Right lobe of liver (tissue), 4 donors: ENCODE results near the gene SPG21.

ENCODE experiments used
- POLR2A ChIP-seq: fragments of 450-650 bp; IDR thresholded peaks from one replicate; pipeline ENCODE4 v1.6.1; 2017; ENCODE audit warnings: antibody characterized with exemption, mild to moderate bottlenecking
- TF ChIP-seq, protein P1 (sequence below), 4 donors: fragments of 200-600 bp in 3 of 4; fragments of 450-650 bp in 1 of 4; IDR thresholded peaks; one replicate each; pipeline versions ENCODE4 v1.5.1 to v1.8.0; 2016 to 2022; ENCODE audit warnings: antibody characterized with exemption in 4 of 4, mild to moderate bottlenecking in 2 of 4
- donor health status: DM: no; HTN: no; CAD: no.
- donor health status: DM: no; HTN: no; CAD: no.
- donor health status: DM: no; HTN: yes; CAD: no.

DNA sequence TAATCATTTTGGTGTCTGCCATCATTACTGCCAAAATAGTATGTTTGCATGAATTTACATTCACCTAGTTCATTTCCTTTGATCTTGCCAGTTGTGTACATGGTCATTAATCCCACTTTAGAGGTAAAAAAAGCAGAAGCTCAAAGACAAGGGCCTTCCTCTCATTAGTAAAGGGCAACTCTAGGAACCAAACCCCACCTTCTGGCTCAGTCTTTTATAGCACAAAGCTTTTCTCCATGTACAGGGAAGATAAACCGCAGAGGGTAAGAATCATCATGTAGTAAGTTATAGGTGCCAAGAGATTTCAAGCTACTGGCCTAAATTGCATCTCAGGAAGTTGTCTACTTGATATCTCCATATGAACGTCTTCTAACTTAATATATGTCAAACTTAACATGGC lies 19.3 kb upstream of the SPG21 start:
- TF ChIP-seq, protein P1, sequence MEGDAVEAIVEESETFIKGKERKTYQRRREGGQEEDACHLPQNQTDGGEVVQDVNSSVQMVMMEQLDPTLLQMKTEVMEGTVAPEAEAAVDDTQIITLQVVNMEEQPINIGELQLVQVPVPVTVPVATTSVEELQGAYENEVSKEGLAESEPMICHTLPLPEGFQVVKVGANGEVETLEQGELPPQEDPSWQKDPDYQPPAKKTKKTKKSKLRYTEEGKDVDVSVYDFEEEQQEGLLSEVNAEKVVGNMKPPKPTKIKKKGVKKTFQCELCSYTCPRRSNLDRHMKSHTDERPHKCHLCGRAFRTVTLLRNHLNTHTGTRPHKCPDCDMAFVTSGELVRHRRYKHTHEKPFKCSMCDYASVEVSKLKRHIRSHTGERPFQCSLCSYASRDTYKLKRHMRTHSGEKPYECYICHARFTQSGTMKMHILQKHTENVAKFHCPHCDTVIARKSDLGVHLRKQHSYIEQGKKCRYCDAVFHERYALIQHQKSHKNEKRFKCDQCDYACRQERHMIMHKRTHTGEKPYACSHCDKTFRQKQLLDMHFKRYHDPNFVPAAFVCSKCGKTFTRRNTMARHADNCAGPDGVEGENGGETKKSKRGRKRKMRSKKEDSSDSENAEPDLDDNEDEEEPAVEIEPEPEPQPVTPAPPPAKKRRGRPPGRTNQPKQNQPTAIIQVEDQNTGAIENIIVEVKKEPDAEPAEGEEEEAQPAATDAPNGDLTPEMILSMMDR (IDR thresholded peaks at IDR 0.05): peak in 1 of 4 donors; percentile 7
- TF ChIP-seq POLR2A: no peak
